LNCaP clone FGC (cell line): ENCODE results near the gene TNFSF15.
"Not testable (repeated sequence)": the region's sequence is repeated elsewhere in the genome, so short reads cannot be mapped to it uniquely, and the experiment has no call there.

Experiments used
- DNase-seq: peaks from one replicate; pipeline ENCODE4 v3.0.0-alpha.2; 2011; ENCODE audit warnings: low read depth
- H3K4me3 ChIP-seq: 2 replicates; pipeline ENCODE4 v1.5.1; 2011; ENCODE audit warnings: mild to moderate bottlenecking, low read depth, low read length, control low read depth
- TF ChIP-seq, protein P1 (sequence below): IDR thresholded peaks from 2 replicates; pipeline ENCODE4 v1.5.1; 2012; ENCODE audit warnings: mild to moderate bottlenecking; ENCODE audit not compliant: control insufficient read depth, insufficient read depth; ENCODE audit errors: extremely low read depth

The TNFSF15 gene

DNA sequence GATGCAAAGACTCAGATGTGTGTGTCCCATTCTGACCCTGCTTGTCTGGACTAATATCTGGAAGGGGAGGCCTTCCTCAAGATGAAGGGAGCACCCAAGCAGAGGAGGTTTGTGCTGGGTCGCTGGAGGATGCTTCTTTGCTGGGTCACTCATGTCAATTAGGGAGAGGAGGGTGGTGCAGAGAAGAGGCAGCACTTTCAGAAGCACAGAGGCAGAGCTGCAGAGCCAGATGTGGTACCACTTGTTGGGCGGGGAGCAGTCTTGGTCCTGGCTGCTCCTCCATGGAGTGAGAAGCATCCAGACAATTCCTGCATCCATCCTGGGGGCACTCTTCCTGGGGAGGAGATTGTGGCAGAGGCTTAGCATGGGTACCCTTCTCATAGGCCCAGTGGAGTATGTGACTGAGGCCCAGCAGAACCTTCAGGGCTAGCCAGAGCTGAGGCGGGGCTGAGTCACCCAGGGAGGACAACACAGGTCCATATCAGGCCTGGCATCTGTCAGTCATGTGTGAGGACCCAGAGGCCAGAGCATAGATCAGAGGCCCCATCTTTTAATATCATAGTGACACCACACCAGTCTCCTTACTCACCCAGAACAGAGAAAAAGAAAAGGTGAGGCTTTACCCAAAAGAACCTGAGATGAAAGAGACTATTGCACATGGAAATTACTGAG lies 59.8 kb downstream of the TNFSF15 start:
- DNase-seq, result no peak
- no peak overlapping the region for H3K4me3 ChIP-seq
- TF ChIP-seq, protein P1, sequence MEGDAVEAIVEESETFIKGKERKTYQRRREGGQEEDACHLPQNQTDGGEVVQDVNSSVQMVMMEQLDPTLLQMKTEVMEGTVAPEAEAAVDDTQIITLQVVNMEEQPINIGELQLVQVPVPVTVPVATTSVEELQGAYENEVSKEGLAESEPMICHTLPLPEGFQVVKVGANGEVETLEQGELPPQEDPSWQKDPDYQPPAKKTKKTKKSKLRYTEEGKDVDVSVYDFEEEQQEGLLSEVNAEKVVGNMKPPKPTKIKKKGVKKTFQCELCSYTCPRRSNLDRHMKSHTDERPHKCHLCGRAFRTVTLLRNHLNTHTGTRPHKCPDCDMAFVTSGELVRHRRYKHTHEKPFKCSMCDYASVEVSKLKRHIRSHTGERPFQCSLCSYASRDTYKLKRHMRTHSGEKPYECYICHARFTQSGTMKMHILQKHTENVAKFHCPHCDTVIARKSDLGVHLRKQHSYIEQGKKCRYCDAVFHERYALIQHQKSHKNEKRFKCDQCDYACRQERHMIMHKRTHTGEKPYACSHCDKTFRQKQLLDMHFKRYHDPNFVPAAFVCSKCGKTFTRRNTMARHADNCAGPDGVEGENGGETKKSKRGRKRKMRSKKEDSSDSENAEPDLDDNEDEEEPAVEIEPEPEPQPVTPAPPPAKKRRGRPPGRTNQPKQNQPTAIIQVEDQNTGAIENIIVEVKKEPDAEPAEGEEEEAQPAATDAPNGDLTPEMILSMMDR, result no peak

DNA sequence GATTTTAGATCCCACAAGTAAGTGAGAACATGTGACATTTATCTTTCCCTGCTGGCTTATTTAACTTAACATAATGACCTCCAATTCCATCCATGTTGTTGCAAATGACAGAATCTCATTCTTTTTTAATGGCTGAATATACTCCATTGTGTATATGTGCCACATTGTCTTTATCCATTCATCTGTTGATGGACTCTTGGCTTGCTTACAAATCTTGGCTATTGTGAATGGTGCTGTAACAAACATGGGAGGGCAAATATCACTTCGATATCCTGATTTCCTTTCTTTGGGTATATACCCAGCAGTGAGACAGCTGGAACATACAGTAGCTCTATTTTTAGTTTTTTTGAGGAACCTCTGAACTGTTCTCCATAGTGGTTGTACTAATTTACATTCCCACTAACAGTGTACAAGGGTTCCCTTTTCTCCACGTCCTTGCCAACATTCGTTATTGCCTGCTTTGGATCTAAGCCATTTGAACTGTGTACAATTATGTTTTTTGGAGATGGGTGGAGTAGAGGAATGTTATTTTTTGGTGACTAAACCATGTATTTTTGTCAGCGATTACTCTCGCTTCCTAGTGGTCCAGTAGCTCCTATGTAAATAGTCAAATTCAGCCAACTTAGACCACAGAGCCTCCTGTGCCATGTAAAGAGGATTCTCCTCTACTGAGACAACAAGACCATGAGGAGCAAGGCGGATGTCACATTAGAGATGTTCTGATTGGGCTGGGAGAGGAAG lies 60.6 kb downstream of the TNFSF15 start:
- no peak for DNase-seq
- TF ChIP-seq, protein P1, result no peak
- no peak overlapping the region for H3K4me3 ChIP-seq

DNA sequence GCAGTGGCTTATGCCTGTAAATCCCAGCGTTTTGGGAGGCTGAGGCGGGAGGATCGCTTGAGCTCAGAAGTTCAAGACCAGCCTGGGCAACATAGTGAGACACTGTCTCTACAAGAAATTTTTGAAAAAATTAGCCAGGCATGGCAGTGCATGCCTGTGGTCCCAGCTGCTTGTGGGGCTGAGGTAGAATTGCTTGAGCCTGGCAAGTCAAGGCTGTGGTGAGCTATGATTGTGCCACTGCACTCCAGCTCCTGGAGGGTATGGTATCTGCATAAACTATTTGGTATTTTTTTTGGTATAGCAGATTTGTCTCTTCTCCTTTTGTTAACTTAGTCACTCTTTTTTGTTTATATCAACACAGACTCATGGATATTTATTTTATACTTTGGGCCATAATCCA lies 62.4 kb downstream of the TNFSF15 start:
- DNase-seq, result no peak
- TF ChIP-seq, protein P1, result no peak
- H3K4me3 ChIP-seq, result no peak overlapping the region

DNA sequence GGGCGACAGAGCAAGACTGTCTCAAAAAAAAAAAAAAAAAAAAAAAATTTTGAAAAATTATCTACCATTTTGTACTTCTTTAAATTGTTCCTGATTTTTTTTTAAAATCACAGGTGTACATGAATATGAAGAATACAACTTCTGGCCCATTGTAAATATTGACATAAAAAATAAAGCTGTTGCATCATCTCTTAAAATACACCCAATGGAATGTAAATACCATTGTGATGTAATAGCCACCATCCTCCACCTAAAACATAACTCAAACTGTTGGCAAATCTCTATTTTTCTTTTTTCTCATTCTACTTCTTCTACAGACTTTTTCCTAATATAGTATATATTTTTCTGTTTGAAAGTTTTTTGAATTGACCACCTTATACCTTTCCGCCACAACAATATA lies 62.9 kb downstream of the TNFSF15 start:
- TF ChIP-seq, protein P1, result no peak
- DNase-seq, result no peak
- no peak overlapping the region for H3K4me3 ChIP-seq

DNA sequence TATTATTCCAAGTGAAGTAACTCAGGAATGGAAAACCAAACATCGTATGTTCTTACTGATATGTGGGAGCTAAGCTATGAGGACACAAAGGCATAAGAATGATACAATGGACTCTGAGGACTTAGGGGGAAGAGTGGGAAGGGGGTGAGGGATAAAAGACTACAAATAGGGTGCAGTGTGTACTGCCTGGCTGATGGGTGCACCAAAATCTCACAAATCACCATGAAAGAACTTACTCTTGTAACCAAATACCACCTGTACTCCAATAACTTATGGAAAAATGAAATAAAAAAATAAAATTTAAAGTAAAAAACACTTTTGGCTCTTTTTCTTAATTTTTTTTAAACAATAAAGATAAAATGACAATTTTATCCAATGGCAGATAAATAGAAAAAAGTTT lies 64.3 kb downstream of the TNFSF15 start:
- H3K4me3 ChIP-seq, DNase-seq: not testable (repeated sequence)
- TF ChIP-seq, protein P1, result peak; percentile 28; the same call in 1 of the 2 replicates

DNA sequence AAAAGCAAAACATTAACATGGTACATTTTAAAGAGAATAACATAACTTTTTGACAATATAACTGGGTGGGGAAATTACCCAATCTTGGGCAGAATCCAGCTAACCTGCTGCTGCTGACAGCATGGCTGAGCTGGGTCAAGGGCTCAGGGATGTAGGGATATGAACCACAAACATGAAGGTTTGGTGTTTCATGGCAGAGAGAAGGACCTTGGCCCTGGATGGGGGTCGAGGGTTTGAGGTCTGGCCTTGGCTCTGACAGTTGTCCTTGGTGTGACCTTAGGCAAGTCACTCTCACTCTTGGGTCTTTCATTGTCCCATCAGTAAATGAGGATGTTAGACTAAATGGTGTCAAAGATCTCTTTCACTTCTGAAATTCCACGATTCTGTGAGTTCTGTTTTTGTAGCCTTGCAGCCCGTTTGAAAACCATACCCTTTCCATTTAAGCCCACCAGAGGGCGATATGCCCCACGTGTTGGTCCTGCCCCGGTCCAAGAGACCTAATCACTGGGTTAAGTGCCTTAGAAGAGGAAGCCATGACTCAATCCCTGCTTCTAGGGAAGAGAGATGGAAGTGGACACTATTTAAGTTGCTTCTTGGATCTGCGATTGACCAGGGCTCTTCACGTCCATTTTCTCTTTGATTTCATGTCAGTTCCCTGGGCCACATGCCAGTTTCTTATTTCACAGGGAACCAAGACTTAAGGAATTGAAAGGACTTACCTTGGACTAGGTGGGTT lies 67.1 kb downstream of the TNFSF15 start:
- TF ChIP-seq, protein P1, result peak; percentile 86
- DNase-seq, result peak; percentile 56

More for the DNA sequence above, 67.1 kb downstream of the TNFSF15 start:
- H3K4me3 ChIP-seq, result no peak overlapping the region
